Measurements from ENCODE around the gene BTBD8.

Gene BTBD8

GRCh38 chr1:92194511-92194910 is 114.4 kb downstream of the BTBD8 start:
- DNase-seq (ENCODE audit: low read depth): no peak

DNA sequence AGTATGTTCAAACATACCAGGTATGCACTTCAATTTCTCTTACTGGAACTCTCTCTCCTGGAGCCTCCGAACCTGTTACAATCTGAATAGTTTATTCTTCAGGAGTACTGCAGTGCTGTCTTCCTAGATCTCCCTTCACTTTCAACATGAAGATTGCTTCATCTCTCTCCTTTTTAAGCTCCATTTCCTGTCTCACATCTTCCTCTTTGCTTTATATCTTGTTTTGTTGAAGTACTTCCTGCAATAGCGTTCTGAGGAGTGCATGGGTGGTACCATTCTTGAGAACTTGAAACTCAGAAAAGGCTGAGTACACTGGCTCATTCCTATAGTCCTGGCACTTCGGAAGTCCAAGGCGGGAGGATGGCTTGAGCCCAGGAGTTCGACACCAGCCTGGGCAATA is 121.8 kb downstream of the BTBD8 start:
- DNase-seq (ENCODE audit: low read depth): no peak

DNA sequence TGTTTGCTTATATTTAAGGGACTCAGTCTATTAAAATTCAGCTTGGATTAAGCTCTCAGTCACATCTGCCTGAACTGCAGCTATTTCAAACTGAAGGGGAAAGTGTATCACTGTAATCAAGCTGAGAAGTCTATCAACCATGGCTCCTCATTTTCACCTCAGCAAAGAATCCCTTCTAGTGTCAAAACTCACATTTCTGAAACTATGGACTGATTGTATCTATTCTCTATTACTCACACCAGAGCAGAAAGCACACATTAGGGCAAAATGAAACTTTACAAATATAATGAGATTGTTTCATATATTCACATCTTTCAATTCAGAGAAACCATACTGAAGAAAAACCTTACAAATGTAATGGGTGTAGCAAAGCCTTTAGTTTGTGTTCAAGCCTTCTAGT is 123.0 kb downstream of the BTBD8 start:
- DNase-seq (ENCODE audit: low read depth): no peak

DNA sequence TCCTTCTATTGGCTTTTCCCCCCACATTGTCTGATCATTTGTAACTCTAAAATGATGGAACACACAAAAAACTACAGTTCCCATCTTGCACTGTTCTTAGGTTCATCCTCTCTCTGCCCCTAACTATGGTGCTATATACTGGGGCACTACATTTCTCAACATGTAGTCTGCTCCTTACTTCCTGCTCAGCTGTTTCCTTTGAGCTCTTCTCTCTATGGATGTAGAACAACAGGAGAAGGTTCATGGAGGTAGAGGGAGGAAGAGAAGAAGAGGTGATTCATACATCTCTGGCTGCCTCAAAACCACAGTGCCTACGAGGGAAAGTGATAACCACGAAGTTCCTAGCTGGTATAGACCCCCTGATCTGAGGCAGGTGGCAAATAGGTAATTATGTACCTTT is 130.6 kb downstream of the BTBD8 start:
- no peak for DNase-seq (ENCODE audit: low read depth)

DNA sequence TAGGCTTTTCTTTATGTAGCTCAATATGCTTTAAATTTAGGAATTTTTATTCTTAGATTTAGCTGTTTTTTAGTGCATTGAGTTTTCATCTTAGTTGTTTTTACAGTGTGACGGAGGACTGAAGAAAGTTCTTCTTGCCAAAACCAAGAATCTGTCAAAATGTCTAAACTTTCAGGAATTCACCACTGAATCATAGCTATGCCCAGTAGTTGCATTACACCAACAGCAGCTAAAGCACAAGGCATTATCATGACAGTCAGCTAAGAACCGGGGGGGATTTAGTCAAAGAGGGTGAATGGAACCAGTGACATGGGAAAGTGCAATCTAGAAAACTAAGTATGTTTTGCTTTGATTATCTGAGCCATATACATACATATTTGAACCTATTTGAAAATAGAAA is 131.0 kb downstream of the BTBD8 start:
- no peak for DNase-seq (ENCODE audit: low read depth)

GRCh38 chr1:92217721-92218120 is 137.6 kb downstream of the BTBD8 start, which contains the start of gene C1orf146:
Gene C1orf146 (plus strand): TSS chr1:92217915. CDS start chr1:92231421, 13,506 bp downstream.
- DNase-seq (ENCODE audit: low read depth): no peak

- no peak for DNase-seq (ENCODE audit: low read depth)
Observed at GRCh38 chr1:92218559-92218958, 138.4 kb downstream of the BTBD8 start.

GRCh38 chr1:92219028-92219427 is 138.9 kb downstream of the BTBD8 start:
- no peak for DNase-seq (ENCODE audit: low read depth)

DNA sequence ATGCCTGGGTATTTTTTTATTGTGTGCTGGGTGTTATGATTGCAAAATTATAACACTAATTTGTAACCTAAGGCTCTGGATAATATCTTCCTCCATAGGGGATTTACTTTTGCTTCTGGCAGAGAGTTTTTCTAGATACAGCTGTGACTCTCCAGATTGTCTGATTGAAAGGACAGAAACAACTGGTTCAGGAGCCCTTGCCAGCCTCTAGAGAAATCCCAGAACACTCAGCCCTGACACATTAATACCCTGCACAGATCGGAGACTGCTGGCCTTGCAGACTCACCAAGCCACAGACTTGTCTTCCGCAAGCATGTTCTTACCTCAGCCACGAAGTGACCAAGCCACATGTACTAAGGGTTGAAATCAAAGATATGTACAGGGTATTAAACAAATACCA is 148.3 kb downstream of the BTBD8 start:
- DNase-seq (ENCODE audit: low read depth): no peak

GRCh38 chr1:92230736-92231135 is 150.6 kb downstream of the BTBD8 start:
- no peak for DNase-seq (ENCODE audit: low read depth)

Measured in activated T-cell treated with anti-CD3 and anti-CD28 coated beads for 1 hour (primary cell).